Measurements from ENCODE around the gene SMIM10L1.

GRCh38 chr12:11133816-11134215 lies 37.2 kb upstream of the SMIM10L1 start:
- TF ChIP-seq CTCF (IDR thresholded peaks at IDR 0.05) (no peak), EZH2 (IDR thresholded peaks at IDR 0.05; ENCODE audit: borderline replicate concordance, insufficient read depth, low read depth, low read length, poor library complexity, severe bottlenecking) (no peak)

All from B cell (primary cell).